Measurements from ENCODE around the gene PNPLA2. TPM values are rescaled to one million over a fixed set of nuclear protein-coding genes. Genes with fewer than 3 reads are reported as not detected.

PNPLA2 gene
- total and polyA plus RNA-seq, 2 of the 8 experiments (the other 6 are each of a cell fraction or from before 2014, with no cell fraction given) = 30.9 to 62.1 TPM

GRCh38 chr11:782264-783174 lies 36.2 kb upstream of the PNPLA2 start:
- Histone ChIP-seq H3K4me1 (replicated peaks in 1 of 4; ENCODE audit: control insufficient read depth in 3 of 4, insufficient read depth in 4 of 4, low read length in 3 of 4) (peaks cover 0 to 21% (median 13%) of the 10 kb centered on the region in 4 experiments; a peak in 5 of 7 replicates), H2BK12ac (ENCODE audit: low read depth, low read length) (peak overlapping the region; percentile 19; the same call in 1 of the 2 replicates), H3K27ac (ENCODE audit: low read depth, low read length) (no peak overlapping the region), H3K79me1 (ENCODE audit: low read depth, low read length) (no peaks in the 10 kb centered on the region; the same call in 1 of the 2 replicates), H3K4me3 (ENCODE audit: extremely low read depth in 1 of 4, insufficient read depth in 2 of 4, low read depth in 3 of 4, low read length in 4 of 4) (0 out of 8 replicates have a peak overlapping the region, but pooled peaks of 1 of the 4 experiments have one; percentile 31), H3K23ac (ENCODE audit: insufficient read length) (no peak overlapping the region), H2AFZ (ENCODE audit: low read length) (no peak overlapping the region), H3K9ac (replicated peaks in 1 of 4; ENCODE audit: extremely low read depth in 1 of 4, low read depth in 3 of 4, low read length in 3 of 4) (no peak overlapping the region), H2BK20ac (ENCODE audit: low read length) (no peak overlapping the region), H3K56ac (replicated peaks; ENCODE audit: insufficient read length, low read depth, low read length) (no peak overlapping the region), H4K5ac (ENCODE audit: insufficient read length, low read depth, low read length) (peak overlapping the region; percentile 47), H4K91ac (replicated peaks; ENCODE audit: insufficient read length, low read length) (peak overlapping the region; percentile 81), H3K79me2 (ENCODE audit: control insufficient read depth in 1 of 2, insufficient read depth in 2 of 2, low read length in 2 of 2) (peaks cover 0 to 2% of the 10 kb centered on the region in 2 experiments; a peak in 1 of 4 replicates), H3K23me2 (ENCODE audit: low read depth, low read length) (peaks cover 8% of the 10 kb centered on the region; the same call in 1 of the 2 replicates), H3K9me3 (ENCODE audit: insufficient read depth in 2 of 2, low read depth in 1 of 2, low read length in 1 of 2) (no peaks in the 10 kb centered on the region), H2BK120ac (replicated peaks; ENCODE audit: low read depth, low read length) (no peak overlapping the region), H3K27me3 (replicated peaks in 1 of 4; ENCODE audit: control insufficient read depth in 3 of 4, extremely low read depth in 1 of 4, insufficient read depth in 3 of 4, low read length in 3 of 4) (no peaks in the 10 kb centered on the region; a peak in 1 of 7 replicates), H3K4ac (replicated peaks; ENCODE audit: insufficient read length, low read depth, low read length) (no peak overlapping the region), H2BK15ac (ENCODE audit: low read length) (0 out of 2 replicates have a peak overlapping the region, but pooled peaks have one; percentile 72), H3K36me3 (ENCODE audit: control insufficient read depth in 2 of 4, insufficient read depth in 4 of 4, low read length in 3 of 4) (peaks cover 0 to 3% (median 0%) of the 10 kb centered on the region in 4 experiments; a peak in 2 of 8 replicates), H3K18ac (ENCODE audit: extremely low read depth, low read length) (no peak overlapping the region; the same call in 1 of the 2 replicates), H2AK5ac (ENCODE audit: low read depth, low read length) (no peak overlapping the region), H4K8ac (ENCODE audit: extremely low read depth, insufficient read depth, low read length) (peak overlapping the region; percentile 60), H3K4me2 (ENCODE audit: insufficient read depth in 1 of 2, low read depth in 2 of 2, low read length in 2 of 2) (peak overlapping the region; percentile 4 to 10; a peak in 1 of 4 replicates), H2BK5ac (ENCODE audit: low read depth, low read length) (0 out of 2 replicates have a peak overlapping the region, but pooled peaks have one; percentile 0), H4K20me1 (replicated peaks in 1 of 2; ENCODE audit: control insufficient read depth in 1 of 2, insufficient read depth in 2 of 2, low read length in 2 of 2) (peaks cover 2 to 20% of the 10 kb centered on the region in 2 experiments), H3K14ac (ENCODE audit: insufficient read length) (no peak overlapping the region)
- FAIRE-seq (no peak), DNase-seq (ENCODE audit: low read depth in 1 of 2, low spot score in 2 of 2) (no peak)
- ChIA-PET POLR2A (ENCODE audit: partially characterized antibody) (interaction anchor here (0.6 to 35.3 kb wide), 15 partner anchors 8 to 213 kb away, joined by 3 to 636 read pairs (median 4); partner anchors contain the start of genes PIDD1, PNPLA2, RPLP2 and SLC25A22), CTCF (ENCODE audit: partially characterized antibody) (interaction anchor here (0.9 to 2.9 kb wide), 10 partner anchors 9 to 110 kb away, joined by 3 to 14 read pairs (median 4); no protein-coding TSS in a partner anchor)
- 78% methylated on average over 35 of the region's 36 CpGs; no CpG with 5 or more reads in 1 of the 2 experiments for WGBS, 2 experiments (ENCODE audit: extremely low coverage in 1 of 2, insufficient coverage in 1 of 2, insufficient read length in 1 of 2, insufficient replicate concordance in 2 of 2, low coverage in 1 of 2, low lambda C conversion rate in 2 of 2, missing lambda C conversion rate in 1 of 2)
- TF ChIP-seq RBBP5 (IDR thresholded peaks at IDR 0.05; ENCODE audit: borderline replicate concordance, low read depth, low read length) = no peak
- no peak for TF ChIP-seq CTBP2 (IDR thresholded peaks at IDR 0.05; ENCODE audit: borderline replicate concordance, insufficient read depth, insufficient read length, low read length)
- TF ChIP-seq MAX (IDR thresholded peaks at IDR 0.05) = peak; percentile 3; the same call in 1 of the 2 replicates

Measured in H1 (cell line).